ENCODE results near the gene CDK7.

- TF ChIP-seq CTCF (IDR thresholded peaks at IDR 0.05; ENCODE audit: low read depth, low read length, poor library complexity, severe bottlenecking) = no peak
- no peak for TF ChIP-seq EZH2phosphoT487 (IDR thresholded peaks at IDR 0.05; ENCODE audit: borderline replicate concordance, low read length)
Measured at GRCh38 chr5:69288069-69288468, 53.4 kb downstream of the CDK7 start.
